ENCODE data around the gene IFITM1.
A peak's percentile ranks its signal among the peaks of the same experiment; 100 is the strongest.
"Not testable (repeated sequence)": the region's sequence is repeated elsewhere in the genome, so short reads cannot be mapped to it uniquely, and the experiment has no call there.

The IFITM1 gene

DNA sequence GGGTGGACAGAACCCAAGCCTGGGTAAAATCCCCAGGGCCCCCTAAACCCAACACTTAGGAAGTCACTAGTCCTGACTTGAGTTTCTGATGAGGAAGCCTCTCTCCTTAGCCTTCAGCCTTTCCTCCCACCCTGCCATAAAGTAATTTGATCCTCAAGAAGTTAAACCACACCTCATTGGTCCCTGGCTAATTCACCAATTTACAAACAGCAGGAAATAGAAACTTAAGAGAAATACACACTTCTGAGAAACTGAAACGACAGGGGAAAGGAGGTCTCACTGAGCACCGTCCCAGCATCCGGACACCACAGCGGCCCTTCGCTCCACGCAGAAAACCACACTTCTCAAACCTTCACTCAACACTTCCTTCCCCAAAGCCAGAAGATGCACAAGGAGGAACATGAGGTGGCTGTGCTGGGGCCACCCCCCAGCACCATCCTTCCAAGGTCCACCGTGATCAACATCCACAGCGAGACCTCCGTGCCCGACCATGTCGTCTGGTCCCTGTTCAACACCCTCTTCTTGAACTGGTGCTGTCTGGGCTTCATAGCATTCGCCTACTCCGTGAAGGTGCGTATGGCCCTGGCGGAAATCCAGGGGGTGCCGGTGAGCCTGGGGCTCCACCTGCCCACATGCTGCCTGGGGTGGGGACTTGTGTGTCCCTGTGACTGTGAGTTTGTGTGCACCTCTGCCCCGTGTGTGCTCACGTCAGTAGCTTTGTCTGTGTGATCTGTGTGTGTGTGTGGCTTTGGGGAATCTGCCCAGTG, at the start of gene IFITM1:
IFITM1 (plus strand) TSS at position 254 of the 767 bp plus-strand sequence; CDS start at position 385, 131 bp downstream.
- DNase-seq, result peak in 1 of 2 experiments; percentile 60

DNA sequence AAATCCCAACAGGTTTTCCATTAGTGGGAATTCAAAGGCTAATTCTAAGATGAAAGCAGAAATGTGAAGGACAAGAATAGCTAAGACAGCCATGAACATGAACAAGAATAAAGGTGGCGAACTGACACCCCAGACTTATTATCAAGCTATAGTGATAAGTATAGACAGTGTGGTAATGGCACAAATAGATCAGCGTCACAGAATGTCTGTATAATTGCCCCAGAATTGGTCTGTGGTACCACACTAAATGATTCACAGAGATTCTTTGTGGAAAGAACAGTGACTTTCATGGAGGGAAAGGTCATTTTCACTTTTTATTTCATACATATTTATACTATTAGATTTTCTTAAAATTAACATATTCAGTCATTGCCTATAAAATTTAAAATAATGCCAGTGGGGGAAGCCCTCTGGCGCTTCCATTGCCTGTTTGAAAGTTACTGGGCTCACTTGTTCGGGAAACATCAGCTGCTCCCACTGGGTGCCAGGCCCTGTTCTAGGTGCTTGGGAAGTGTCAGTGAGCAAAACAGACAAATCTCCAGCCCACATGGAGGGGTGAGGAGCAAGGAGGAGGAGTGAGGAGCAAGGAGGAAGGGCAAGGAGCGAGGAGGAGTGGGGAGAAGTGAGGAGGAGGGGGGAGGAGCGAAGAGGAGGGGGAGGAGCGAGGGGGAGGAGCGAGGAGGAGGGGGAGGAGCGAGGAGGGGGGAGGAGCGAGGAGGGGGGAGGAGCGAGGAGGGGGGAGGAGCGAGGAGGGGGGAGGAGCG, 47.0 kb upstream of the IFITM1 start:
- no peak for DNase-seq

DNA sequence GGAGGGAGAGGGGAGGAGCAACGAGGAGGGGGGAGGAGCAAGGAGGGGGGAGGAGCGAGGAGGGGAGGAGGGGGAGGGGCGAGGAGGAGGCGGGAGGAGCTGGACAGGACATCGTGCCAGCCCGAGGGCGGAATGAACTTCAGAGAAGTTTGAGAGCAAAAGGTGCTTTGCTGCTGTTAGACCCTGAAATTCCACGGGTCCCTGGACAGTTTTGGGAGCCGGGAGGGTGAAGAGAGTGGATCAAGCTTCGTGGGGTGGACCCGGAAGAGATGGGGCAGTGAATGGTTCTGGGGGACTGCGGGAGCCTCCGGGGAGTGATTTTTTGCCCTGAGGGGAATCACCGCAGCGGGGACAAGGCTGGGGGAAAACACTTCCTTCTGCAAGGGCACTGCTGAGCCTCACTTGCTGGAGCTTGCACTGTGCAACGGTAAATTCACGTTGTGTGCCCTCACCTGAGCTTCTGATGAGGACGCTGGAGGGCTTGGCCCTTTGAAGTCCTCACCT, 46.3 kb upstream of the IFITM1 start:
- DNase-seq, result peak; percentile 45 to 53

DNA sequence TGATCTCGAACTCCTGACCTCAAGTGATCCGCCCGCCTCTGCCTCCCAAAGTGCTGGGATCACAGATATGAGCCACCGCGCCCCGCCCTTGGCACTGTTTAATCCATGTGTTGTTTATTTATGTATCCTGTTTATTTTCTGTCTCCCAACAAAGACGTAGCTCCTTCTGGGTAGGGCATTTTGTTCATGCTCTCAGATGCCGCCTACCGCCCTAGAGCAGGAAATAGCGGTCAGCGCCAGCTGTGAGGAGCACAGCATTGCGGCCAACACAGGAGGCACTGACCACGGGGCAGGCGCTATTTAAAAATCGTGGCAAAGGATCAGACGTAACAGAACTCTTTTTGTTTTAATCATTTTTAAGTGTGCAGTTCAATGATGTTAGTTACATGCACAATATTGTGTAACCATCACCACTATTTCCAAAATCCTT, 45.1 kb upstream of the IFITM1 start:
- DNase-seq, result not testable (repeated sequence)

DNA sequence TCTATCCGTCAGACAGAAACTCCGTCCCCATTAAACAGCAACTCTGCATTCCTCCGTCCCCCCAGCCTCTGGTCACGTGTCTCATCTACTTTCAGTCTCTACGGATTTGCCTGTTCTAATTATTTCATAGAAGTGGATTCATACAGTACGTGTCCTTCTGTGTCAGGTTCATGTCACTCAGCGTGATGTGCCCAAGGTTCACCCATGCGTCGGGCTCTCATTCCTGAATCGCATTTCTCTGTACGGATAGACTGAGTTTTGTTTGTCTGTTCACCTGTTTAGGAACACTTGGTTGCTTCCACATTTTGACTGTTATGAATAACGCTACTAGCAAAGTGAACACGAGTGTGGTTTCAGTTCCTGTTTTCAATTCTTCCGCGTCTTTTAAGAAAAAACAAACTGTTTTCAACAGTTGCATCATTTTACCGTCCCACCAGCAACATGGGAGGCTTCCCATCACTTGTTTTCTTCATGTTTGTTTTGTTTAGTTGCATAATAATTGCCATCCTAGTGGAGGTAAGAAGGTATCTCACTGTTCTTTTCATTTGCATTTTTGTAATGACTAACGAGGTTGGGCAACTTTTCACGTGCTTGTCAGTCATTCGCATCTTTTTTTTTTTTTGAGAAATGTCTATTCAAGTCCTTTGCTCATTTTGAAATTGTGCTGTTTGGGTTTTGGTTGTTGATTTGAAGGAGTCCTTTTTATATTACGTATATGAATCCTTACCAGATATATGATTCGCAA, 44.5 kb upstream of the IFITM1 start:
- DNase-seq, result peak in 1 of 2 experiments; percentile 35

DNA sequence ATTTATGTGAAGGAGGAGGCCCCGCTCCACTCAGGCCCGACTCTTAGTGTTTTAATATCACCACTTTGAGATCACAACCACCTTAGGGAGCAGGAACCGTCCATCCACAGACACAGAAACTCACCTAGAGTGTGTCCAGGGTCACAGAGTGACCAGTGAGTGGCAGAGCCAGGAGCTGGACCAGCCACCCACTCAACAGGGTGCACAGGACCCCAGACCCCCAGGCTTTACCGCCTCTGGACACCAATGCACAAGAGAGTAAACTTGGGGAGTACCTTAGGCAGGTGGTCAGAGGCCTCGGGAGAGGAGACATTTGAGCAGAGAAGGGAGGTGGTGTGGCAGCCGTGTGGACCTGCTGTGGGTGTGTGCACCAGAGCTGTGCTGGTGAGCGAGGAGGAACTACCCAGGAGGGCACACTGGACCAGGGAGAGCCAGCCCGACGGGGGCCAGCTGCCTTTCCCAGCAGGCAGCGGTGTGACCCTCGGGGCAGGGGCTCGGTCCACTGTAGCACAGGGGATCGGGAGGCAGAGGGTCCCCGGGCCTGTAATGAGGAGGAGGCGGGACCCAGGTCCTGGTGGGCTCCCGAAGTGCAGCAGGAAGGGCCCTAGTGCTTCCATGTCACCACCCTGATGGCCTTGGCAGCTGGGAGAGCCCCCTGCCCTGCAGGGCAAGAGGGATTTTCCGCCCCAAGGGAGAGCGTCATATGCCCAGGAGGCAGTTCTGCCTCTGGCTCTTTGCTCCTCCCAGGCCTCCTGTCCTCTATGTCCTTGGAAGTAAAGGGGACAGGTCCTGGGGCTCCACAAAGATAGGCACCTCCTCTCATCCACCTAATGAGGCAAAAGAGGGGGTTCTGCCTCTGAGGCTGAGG, 43.2 kb upstream of the IFITM1 start:
- no peak for DNase-seq

DNA sequence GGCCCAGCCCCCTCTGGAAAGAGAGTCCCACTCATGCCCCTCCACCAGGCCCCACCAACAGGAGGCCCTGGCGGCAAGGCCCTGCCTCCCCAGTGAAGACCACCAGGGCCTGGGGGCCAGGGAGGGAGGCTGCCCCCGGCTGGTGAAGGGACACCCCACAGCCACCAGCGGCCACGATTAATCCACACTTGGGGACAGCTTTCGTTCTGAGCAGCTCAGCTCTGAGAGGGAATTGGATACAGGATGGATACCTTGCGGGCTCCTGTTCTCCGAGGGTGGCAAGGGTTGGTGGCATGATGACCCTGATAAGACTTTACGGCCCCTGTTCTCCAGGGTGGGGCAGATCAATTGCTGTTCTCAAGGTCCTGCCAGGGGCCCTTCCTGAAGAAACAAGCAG, 42.5 kb upstream of the IFITM1 start:
- DNase-seq, result no peak

DNA sequence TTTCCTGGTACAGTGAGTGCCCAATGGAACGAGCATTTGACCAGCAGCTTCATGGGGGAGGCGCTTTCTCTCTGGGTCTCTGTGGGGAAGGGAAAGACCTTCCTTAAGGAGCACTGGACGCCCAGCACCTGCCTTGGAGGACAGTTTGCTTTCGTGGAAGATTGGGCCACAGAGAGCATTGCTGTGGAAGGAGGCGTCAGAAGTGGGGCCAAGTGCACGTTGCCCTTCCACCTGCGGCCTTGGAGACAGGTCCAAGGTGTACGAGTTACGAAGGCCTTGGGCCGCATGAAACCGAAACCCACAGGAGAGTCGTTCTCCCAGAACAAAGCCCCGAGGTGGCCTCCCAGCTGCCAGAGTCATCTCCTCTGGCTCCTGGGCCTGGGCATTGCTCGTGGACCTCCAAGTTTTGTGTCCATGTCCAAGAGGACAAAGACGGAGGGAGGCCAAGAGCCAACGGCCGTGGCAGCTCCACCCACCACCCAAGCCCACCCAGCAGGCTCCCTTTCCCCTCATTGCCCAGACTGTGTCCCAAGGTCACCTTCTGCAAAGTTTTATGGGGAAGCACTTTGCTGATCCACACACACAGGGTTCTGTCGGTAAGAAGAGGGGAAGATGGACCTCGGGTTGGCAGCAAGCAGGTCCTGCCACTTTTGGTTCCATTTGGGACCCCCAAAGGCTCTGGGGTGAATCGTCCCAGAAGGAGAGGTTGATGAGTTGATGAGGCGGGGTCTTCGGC, 41.5 kb upstream of the IFITM1 start:
- DNase-seq, result no peak

DNA sequence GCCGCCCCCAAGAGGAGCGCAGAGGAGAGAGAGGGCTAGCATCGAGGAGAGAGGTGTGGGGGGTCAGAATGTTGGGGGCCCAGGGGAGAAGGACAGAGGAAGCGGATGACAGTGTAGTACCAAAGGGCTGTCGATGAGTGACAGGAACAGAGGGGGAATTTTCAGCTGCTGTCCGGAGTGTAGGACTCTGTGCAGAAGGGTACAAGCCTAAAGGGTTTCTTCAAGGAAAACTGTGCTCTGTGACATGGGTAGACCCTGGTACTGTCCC, 41.0 kb upstream of the IFITM1 start:
- DNase-seq, result no peak

DNA sequence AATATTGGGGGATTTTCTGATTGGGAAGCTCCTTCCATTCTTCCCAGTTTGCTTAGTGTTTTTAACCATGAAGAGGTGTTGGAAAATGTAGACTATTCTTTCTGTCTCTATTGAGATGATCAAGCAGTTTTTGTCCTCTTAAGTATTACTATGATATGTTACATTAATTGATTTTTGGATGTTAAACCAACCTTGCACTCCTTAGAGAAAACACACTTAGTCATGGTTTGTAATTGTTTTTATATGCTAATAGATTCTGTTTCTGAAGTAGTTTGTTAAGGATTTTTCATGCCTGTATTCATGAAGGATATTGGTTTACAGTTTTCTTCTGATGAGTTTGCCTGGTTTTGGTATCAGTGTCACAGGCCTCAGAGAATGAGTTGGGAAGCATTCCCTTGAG, 37.6 kb upstream of the IFITM1 start:
- DNase-seq, result no peak

DNA sequence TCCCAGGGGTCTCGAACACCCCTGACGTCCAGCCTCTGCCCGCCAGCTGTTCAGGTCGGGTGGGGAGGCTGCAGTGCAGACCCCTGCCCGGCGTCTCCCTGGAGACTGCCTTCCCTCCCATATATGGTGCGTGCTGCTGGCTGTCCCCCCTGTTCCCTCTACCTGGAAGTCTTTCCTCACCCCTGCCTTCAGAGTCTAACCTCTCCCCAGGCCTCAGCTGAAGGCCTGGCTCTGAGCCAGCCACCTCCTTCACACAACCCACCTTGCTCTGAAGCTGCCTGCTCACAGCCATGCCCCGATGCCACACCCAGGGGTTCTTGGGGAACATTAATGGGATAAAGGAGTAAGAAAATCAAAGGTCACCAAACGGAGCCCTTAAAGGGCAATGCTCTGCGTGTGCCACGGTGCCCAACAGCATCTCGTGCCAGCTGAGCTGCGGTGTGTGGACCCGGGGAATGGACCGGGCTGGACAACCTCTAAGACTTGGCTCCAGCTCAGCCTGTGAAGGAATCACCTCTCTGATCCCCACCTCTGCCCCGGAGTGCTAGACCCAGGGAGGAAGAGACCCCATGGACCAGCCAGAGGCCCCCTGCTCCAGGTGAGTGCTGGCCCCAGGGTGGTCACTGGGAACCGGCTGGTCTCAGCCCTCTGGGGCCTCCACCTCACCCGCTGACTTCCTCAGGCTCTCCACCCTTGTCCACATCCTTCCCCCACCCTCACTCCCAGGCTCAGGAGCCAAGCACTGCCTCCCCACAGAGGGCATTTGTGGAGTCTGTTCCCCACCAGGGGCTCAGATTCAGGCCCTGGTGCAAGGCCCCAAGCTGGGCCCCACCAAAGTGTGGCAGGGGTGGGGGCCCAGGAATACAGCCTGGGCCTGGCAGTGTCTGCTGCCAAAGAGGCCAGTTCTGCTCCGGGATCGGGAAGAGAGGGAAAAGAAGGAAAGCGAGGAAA, 35.6 kb upstream of the IFITM1 start, which contains the start of gene NLRP6:
NLRP6 (plus strand) TSS at position 407 of the 951 bp plus-strand sequence; CDS start at position 570, 163 bp downstream.
- no peak for DNase-seq

DNA sequence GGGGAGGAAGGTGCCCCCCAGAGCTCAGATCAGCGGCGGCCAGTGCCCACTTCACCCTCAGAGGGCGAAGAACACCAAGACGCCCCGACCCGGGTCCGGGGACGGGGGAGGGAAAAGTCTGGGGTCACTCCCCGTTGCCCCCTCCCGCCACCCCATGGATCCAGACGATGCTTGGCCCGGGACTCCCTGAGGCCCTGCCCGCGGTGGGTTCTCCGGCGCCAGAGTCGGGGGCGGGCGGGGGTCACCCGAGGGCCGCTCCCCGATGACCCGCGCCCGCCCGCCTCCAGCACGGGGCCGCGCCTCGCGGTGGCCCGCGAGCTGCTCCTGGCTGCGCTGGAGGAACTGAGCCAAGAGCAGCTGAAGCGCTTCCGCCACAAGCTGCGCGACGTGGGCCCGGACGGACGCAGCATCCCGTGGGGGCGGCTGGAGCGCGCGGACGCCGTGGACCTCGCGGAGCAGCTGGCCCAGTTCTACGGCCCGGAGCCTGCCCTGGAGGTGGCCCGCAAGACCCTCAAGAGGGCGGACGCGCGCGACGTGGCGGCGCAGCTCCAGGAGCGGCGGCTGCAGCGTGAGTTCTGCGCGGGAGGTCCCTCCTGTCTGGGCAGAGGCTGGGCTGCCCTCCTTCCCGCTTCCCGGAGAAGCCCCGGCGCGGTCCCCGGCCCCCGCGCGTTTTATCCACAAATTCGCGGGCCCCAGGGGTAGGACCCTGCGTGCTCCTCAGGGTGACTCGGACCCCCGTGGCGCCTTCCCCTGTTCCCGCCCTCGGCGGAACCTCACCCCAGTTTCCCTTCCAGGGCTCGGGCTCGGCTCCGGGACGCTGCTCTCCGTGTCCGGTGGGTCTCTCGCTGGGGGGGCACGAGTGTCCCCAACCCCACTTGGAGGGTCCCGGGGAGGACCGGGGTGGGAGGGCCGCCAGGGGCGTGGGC, 34.5 kb upstream of the IFITM1 start:
- DNase-seq, result no peak

DNA sequence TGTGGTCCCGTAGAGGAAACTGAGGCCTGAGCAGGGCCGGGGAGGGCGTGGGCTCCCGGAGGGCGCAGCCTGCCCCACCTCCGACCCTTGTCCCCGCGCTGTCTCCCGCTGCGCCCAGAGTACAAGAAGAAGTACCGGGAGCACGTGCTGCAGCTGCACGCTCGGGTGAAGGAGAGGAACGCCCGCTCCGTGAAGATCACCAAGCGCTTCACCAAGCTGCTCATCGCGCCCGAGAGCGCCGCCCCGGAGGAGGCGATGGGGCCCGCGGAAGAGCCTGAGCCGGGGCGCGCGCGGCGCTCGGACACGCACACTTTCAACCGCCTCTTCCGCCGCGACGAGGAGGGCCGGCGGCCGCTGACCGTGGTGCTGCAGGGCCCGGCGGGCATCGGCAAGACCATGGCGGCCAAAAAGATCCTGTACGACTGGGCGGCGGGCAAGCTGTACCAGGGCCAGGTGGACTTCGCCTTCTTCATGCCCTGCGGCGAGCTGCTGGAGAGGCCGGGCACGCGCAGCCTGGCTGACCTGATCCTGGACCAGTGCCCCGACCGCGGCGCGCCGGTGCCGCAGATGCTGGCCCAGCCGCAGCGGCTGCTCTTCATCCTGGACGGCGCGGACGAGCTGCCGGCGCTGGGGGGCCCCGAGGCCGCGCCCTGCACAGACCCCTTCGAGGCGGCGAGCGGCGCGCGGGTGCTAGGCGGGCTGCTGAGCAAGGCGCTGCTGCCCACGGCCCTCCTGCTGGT, 33.7 kb upstream of the IFITM1 start:
- peak; percentile 47 to 48 for DNase-seq

DNA sequence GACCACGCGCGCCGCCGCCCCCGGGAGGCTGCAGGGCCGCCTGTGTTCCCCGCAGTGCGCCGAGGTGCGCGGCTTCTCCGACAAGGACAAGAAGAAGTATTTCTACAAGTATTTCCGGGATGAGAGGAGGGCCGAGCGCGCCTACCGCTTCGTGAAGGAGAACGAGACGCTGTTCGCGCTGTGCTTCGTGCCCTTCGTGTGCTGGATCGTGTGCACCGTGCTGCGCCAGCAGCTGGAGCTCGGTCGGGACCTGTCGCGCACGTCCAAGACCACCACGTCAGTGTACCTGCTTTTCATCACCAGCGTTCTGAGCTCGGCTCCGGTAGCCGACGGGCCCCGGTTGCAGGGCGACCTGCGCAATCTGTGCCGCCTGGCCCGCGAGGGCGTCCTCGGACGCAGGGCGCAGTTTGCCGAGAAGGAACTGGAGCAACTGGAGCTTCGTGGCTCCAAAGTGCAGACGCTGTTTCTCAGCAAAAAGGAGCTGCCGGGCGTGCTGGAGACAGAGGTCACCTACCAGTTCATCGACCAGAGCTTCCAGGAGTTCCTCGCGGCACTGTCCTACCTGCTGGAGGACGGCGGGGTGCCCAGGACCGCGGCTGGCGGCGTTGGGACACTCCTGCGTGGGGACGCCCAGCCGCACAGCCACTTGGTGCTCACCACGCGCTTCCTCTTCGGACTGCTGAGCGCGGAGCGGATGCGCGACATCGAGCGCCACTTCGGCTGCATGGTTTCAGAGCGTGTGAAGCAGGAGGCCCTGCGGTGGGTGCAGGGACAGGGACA, 32.9 kb upstream of the IFITM1 start:
- DNase-seq, result no peak

DNA sequence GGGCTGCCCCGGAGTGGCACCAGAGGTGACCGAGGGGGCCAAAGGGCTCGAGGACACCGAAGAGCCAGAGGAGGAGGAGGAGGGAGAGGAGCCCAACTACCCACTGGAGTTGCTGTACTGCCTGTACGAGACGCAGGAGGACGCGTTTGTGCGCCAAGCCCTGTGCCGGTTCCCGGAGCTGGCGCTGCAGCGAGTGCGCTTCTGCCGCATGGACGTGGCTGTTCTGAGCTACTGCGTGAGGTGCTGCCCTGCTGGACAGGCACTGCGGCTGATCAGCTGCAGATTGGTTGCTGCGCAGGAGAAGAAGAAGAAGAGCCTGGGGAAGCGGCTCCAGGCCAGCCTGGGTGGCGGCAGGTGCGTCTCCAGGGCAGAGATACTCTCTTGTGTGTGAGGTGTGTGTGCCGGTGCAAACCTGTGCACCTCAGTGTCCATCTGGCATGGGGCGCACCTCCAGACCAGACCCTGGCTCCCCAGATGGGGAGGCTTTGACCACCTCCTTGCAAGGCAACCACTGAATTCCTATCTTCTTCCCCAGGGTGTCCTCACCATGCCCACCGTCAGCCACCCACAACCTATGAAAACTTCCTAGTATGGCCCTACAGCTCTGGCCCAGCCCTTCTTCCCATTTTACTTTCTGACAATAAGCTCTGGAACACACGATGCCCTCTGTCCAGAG, 32.2 kb upstream of the IFITM1 start:
- DNase-seq, result no peak

DNA sequence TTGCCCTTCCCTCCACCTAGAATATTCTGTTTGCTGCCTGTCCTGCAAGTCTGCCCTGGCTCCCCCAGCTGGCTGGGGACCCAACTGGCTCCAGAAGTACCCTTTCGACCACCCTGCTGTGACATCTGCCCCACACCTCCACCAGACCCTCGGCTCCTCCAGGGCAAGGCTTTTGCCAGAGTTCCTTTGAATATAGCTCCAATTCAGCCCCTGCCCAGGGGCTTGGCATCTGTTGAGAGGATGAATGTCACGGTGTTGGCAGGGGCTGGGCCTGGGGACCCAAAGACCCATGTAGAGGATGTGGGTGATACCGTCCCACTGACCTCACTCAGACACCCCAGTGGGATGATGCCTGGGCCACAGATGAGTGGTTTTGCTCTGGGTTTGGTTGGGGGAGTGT, 31.7 kb upstream of the IFITM1 start:
- DNase-seq, result no peak

All from stimulated activated CD4-positive, alpha-beta T cell treated with anti-CD3 and anti-CD28 coated beads, Interleukin-4, amount 100 ng/mL, for 4 hours (primary cell).